MV-4-11 (cell line): ENCODE results near the gene ASIP.

Experiments used
- DNase-seq: peaks from one replicate; lab custom pipeline; 2025; lab: John Stamatoyannopoulos, UW

The ASIP gene

GRCh38 chr20:34311118-34312023 is 70.1 kb downstream of the ASIP start:
- DNase-seq: no peak

- DNase-seq: no peak
Measured at GRCh38 chr20:34312024-34312460, 70.8 kb downstream of the ASIP start.

GRCh38 chr20:34312544-34313217 is 71.5 kb downstream of the ASIP start:
- peak; percentile 77 for DNase-seq

- no peak for DNase-seq
Measured at GRCh38 chr20:34315236-34315635, 74.0 kb downstream of the ASIP start.

- DNase-seq: peak; percentile 71
Measured at GRCh38 chr20:34316196-34316814, 75.1 kb downstream of the ASIP start.
